OCI-M2 (cell line): ENCODE data around the gene DISP3.

ENCODE experiments used
- DNase-seq: peaks from one replicate; lab custom pipeline; 2025; ENCODE audit not compliant: unreplicated experiment; lab: John Stamatoyannopoulos, UW

Gene DISP3

GRCh38 chr1:11484321-11484655 lies 5.3 kb downstream of the DISP3 start:
- DNase-seq, result no peak

- no peak for DNase-seq
Measured at GRCh38 chr1:11485191-11485590, 6.2 kb downstream of the DISP3 start.

GRCh38 chr1:11486231-11487009 lies 7.5 kb downstream of the DISP3 start:
- DNase-seq, result no peak

GRCh38 chr1:11487196-11487751 lies 8.3 kb downstream of the DISP3 start:
- no peak for DNase-seq

GRCh38 chr1:11488201-11488770 lies 9.3 kb downstream of the DISP3 start:
- DNase-seq, result no peak

GRCh38 chr1:11488966-11489625 lies 10.1 kb downstream of the DISP3 start:
- no peak for DNase-seq

GRCh38 chr1:11492235-11492634 lies 13.3 kb downstream of the DISP3 start:
- DNase-seq, result no peak

- DNase-seq, result no peak
Measured at GRCh38 chr1:11493972-11494655, 15.2 kb downstream of the DISP3 start.

GRCh38 chr1:11494771-11495170 lies 15.8 kb downstream of the DISP3 start:
- DNase-seq, result no peak

- no peak for DNase-seq
Measured at GRCh38 chr1:11495579-11495978, 16.6 kb downstream of the DISP3 start.

- DNase-seq, result no peak
Measured at GRCh38 chr1:11496551-11497080, 17.7 kb downstream of the DISP3 start.

- no peak for DNase-seq
Measured at GRCh38 chr1:11498956-11499594, 20.1 kb downstream of the DISP3 start.

- DNase-seq, result no peak
Measured at GRCh38 chr1:11499601-11500331, 20.8 kb downstream of the DISP3 start.

GRCh38 chr1:11500881-11501280 lies 21.9 kb downstream of the DISP3 start:
- no peak for DNase-seq

- DNase-seq, result no peak
Measured at GRCh38 chr1:11501491-11501897, 22.5 kb downstream of the DISP3 start.

- no peak for DNase-seq
Measured at GRCh38 chr1:11501906-11502485, 23.0 kb downstream of the DISP3 start.

GRCh38 chr1:11502516-11502915 lies 23.6 kb downstream of the DISP3 start:
- no peak for DNase-seq

GRCh38 chr1:11504599-11504998 lies 25.6 kb downstream of the DISP3 start:
- no peak for DNase-seq

- no peak for DNase-seq
Measured at GRCh38 chr1:11505591-11506538, 26.9 kb downstream of the DISP3 start.
